Measurements from ENCODE around the gene APEH. TPM values are rescaled to one million over a fixed set of nuclear protein-coding genes. Genes with fewer than 3 reads are reported as not detected.

The APEH gene
- total RNA-seq, 4 donors from 2014 or later: 48.2 to 75.5 (median 68.1) TPM

DNA sequence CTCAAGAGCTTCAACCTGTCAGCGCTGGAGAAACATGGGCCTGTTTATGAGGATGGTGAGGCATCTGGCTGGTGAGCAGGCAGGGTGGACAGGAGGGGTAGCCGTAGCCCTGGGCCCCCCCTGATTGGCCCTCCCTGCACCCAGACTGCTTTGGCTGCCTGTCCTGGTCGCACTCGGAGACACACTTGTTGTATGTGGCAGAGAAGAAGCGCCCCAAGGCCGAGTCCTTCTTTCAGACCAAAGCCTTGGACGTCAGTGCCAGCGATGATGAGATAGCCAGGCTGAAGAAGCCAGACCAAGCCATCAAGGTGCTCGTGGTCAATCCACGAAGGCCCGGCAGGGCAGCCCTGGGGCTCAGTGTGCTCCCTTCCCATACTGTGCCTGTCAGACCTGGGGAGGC lies 1.8 kb downstream of the APEH start:
- WGBS: 95% methylated on average over 10 of the region's 11 CpGs
- Histone ChIP-seq H3K4me1 (peaks cover 15 to 31% (median 23%) of the 10 kb centered on the region in 4 donors), H3K9me3 (no peaks in the 10 kb centered on the region), H3K4me3 (no peak overlapping the region), H3K36me3 (peaks cover 40 to 55% (median 54%) of the 10 kb centered on the region in 4 donors), H3K27me3 (no peaks in the 10 kb centered on the region), H3K27ac (replicated peaks in 1 of 4) (no peak overlapping the region)
- TF ChIP-seq POLR2A (IDR thresholded peaks at IDR 0.05; ENCODE audit: low read depth): no peak
- TF ChIP-seq EP300 (IDR thresholded peaks at IDR 0.05): no peak
- TF ChIP-seq, protein P1, sequence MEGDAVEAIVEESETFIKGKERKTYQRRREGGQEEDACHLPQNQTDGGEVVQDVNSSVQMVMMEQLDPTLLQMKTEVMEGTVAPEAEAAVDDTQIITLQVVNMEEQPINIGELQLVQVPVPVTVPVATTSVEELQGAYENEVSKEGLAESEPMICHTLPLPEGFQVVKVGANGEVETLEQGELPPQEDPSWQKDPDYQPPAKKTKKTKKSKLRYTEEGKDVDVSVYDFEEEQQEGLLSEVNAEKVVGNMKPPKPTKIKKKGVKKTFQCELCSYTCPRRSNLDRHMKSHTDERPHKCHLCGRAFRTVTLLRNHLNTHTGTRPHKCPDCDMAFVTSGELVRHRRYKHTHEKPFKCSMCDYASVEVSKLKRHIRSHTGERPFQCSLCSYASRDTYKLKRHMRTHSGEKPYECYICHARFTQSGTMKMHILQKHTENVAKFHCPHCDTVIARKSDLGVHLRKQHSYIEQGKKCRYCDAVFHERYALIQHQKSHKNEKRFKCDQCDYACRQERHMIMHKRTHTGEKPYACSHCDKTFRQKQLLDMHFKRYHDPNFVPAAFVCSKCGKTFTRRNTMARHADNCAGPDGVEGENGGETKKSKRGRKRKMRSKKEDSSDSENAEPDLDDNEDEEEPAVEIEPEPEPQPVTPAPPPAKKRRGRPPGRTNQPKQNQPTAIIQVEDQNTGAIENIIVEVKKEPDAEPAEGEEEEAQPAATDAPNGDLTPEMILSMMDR (IDR thresholded peaks at IDR 0.05): no peak
- DNase-seq (ENCODE audit: extremely low spot score): no peak
- intact Hi-C loops (cut with DNase I): no loop called here

DNA sequence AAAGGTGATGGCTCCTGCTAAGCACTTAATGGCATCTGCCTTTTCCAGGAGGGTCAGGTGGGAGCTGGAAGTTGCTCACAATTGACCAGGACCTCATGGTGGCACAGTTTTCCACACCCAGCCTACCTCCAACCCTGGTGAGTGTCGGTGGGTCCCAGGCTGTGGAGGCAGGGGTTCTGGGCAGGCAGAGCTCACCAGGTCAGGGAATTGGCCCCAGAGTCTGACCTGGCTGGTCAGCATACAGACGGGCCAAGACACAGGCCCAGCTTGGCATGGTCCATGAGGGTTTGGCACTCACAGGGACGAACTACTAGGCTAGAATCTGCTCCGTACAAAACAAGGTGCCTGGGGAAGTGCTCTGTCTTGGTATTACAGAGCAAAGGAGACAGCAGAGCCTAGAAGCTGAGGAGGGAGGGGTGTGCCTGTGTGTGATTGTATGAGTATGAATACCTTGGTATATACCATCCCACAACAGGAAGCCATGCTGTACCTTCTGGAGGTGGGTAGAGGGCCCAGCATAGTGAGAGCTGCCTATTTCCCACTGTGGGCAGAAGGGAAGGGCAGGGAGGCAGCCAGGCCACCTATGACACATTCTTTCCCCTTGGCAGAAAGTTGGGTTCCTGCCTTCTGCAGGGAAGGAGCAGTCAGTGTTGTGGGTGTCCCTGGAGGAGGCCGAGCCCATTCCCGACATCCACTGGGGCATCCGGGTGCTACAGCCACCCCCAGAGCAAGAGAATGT lies 6.5 kb downstream of the APEH start:
- WGBS: 81% methylated on average over 3 of the region's 7 CpGs
- no peaks in the 10 kb centered on the region for H3K9me3 ChIP-seq
- peaks cover 69 to 98% (median 90%) of the 10 kb centered on the region in 4 donors for H3K36me3 ChIP-seq
- peaks cover 0 to 13% (median 2%) of the 10 kb centered on the region in 4 donors for H3K4me1 ChIP-seq
- TF ChIP-seq POLR2AphosphoS5 (IDR thresholded peaks at IDR 0.05) (no peak), EP300 (IDR thresholded peaks at IDR 0.05) (no peak), POLR2A (IDR thresholded peaks at IDR 0.05; ENCODE audit: low read depth) (no peak)
- TF ChIP-seq, protein P1 (IDR thresholded peaks at IDR 0.05): no peak
- intact Hi-C loops (cut with DNase I): no loop called here
- peaks cover 0 to 11% (median 0%) of the 10 kb centered on the region in 4 donors for H3K27me3 ChIP-seq
- DNase-seq (ENCODE audit: extremely low spot score): no peak
- no peak overlapping the region for H3K4me3 ChIP-seq
- no peak overlapping the region for H3K27ac ChIP-seq (replicated peaks in 1 of 4)

DNA sequence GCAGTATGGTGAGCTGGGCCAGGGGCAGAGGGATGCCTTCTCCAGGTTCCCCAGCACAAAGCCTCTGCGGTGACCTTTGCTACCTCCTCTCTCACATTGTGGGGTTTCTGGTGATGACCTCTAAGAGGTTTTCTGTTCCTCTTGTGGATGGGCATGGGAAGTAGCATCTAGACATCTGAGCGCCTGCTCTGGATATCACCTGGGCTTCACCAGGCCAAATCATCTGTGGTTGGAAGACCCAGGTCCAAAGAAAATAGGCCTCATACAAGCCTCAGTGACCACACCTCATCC lies 7.0 kb downstream of the APEH start:
- 100% methylated on average over 2 of the region's 2 CpGs for WGBS
- no peak for DNase-seq (ENCODE audit: extremely low spot score)
- Histone ChIP-seq H3K36me3 (peaks cover 69 to 92% (median 85%) of the 10 kb centered on the region in 4 donors), H3K27ac (replicated peaks in 1 of 4) (no peak overlapping the region), H3K4me3 (no peak overlapping the region), H3K27me3 (peaks cover 0 to 16% (median under 1%) of the 10 kb centered on the region in 4 donors), H3K4me1 (peaks cover 0 to 14% (median 5%) of the 10 kb centered on the region in 4 donors), H3K9me3 (no peaks in the 10 kb centered on the region)
- intact Hi-C loops (cut with DNase I): no loop called here
- TF ChIP-seq POLR2AphosphoS5 (IDR thresholded peaks at IDR 0.05) (no peak), POLR2A (IDR thresholded peaks at IDR 0.05; ENCODE audit: low read depth) (no peak), EP300 (IDR thresholded peaks at IDR 0.05) (no peak)
- TF ChIP-seq, protein P1 (IDR thresholded peaks at IDR 0.05): no peak

DNA sequence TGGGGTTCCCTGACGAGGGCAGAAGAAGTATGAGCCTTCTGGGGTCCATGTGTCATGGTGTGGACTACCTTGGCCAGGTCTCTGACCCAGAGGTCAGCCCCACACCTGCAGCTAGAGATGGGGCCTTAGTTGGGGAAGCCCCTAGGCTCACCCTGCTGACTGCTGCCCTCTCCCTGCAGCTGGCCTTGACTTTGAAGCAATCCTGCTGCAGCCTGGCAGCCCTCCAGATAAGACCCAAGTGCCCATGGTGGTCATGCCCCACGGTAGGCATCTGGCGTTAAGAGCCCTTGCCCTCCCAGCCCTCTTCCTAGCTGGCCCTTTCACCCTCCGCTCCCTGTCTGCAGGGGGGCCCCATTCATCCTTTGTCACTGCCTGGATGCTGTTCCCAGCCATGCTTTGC lies 7.4 kb downstream of the APEH start:
- DNase-seq (ENCODE audit: extremely low spot score): no peak
- no peak overlapping the region for H3K4me3 ChIP-seq
- peaks cover 0 to 14% (median 9%) of the 10 kb centered on the region in 4 donors for H3K4me1 ChIP-seq
- intact Hi-C loops (cut with DNase I): no loop called here
- H3K27ac ChIP-seq (replicated peaks in 1 of 4): no peak overlapping the region
- peaks cover 0 to 20% (median 2%) of the 10 kb centered on the region in 4 donors for H3K27me3 ChIP-seq
- WGBS: 75% methylated on average over 2 of the region's 4 CpGs
- no peaks in the 10 kb centered on the region for H3K9me3 ChIP-seq
- H3K36me3 ChIP-seq: peaks cover 69 to 89% (median 81%) of the 10 kb centered on the region in 4 donors
- TF ChIP-seq, protein P1 (IDR thresholded peaks at IDR 0.05): no peak
- TF ChIP-seq POLR2AphosphoS5 (IDR thresholded peaks at IDR 0.05) (no peak), POLR2A (IDR thresholded peaks at IDR 0.05; ENCODE audit: low read depth) (no peak), EP300 (IDR thresholded peaks at IDR 0.05) (no peak)

Measured in esophagus muscularis mucosa (tissue), 4 donors.